ENCODE results near the gene SNX33. TPM values are rescaled to one million over a fixed set of nuclear protein-coding genes. Genes with fewer than 3 reads are reported as not detected.
"Not testable (repeated sequence)": the region's sequence is repeated elsewhere in the genome, so short reads cannot be mapped to it uniquely, and the experiment has no call there.

Gene SNX33
- polyA plus RNA-seq, 3 donors = 20.8 to 22.4 (median 22.3) TPM

GRCh38 chr15:75659928-75660645 is 12.4 kb downstream of the SNX33 start:
- no peak for DNase-seq

GRCh38 chr15:75661100-75661755 is 13.5 kb downstream of the SNX33 start:
- DNase-seq = no peak

- DNase-seq = no peak
Observed at GRCh38 chr15:75661756-75662140, 14.0 kb downstream of the SNX33 start.

GRCh38 chr15:75662823-75663519 is 15.3 kb downstream of the SNX33 start:
- no peak for DNase-seq

- no peak for DNase-seq
Observed at GRCh38 chr15:75663931-75664421, 16.3 kb downstream of the SNX33 start.

- no peak for DNase-seq
Observed at GRCh38 chr15:75666823-75667501, 19.2 kb downstream of the SNX33 start.

- DNase-seq = no peak
Observed at GRCh38 chr15:75669191-75669878, 21.6 kb downstream of the SNX33 start.

GRCh38 chr15:75669879-75670212 is 22.1 kb downstream of the SNX33 start:
- no peak for DNase-seq

GRCh38 chr15:75671730-75672602 is 24.3 kb downstream of the SNX33 start:
- no peak for DNase-seq

GRCh38 chr15:75672646-75673425 is 25.1 kb downstream of the SNX33 start:
- DNase-seq = no peak

GRCh38 chr15:75673426-75674235 is 25.9 kb downstream of the SNX33 start:
- DNase-seq = no peak

GRCh38 chr15:75674366-75674765 is 26.7 kb downstream of the SNX33 start:
- no peak for DNase-seq

- DNase-seq = no peak
Observed at GRCh38 chr15:75675579-75676404, 28.1 kb downstream of the SNX33 start.

- DNase-seq = no peak
Observed at GRCh38 chr15:75676688-75677464, 29.2 kb downstream of the SNX33 start.

- no peak for DNase-seq
Observed at GRCh38 chr15:75677465-75678323, 30.0 kb downstream of the SNX33 start.

GRCh38 chr15:75678324-75678690 is 30.6 kb downstream of the SNX33 start:
- DNase-seq = not testable (repeated sequence)

Data from renal pelvis (tissue), 4 donors.